ENCODE results near the gene SRCIN1.
A peak's percentile ranks its signal among the peaks of the same experiment; 100 is the strongest.

Gene SRCIN1

DNA sequence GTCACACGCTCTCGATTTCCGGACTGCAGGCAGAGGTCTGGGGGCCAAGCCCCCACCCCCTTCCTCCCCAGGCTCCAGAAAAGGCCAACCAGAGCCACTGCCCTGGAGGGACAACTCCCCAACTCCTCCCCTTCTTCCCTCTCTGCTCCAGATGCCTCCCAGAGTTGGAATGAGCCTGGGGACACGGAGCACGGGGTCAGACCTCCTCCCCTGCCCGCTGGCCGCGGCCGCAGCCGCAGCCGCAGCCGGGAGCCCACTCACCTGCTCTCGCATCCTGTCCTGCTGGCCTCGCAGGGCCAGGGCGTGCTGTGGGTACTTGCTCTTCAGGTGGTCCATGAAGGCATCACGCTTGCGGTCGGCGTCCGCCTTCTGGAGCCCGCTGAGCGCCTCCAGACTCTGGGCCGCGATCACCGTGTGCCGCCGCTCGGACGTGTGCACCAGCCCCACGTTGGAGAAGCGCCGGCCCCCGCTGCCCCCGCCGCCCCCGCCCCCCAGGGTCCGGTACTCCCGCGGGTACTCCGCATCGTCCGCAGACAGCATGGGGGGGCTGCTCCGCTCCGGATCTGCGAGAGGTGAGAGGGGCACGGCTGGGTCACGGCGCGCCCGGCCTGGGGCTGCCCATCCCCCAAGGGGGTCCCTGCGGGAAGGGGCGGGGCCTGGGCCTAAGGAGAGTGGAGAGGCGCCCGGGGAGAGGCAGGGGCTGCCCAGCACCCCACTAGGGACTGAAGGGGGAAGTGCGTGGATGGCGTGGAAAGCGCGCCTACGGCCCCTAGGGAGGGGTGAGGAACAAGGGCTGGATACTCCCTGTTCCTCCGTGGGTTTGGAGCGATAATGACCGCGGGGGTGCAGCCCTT is 27.3 kb downstream of the SRCIN1 start:
- no peak for DNase-seq (ENCODE audit: low spot score)

DNA sequence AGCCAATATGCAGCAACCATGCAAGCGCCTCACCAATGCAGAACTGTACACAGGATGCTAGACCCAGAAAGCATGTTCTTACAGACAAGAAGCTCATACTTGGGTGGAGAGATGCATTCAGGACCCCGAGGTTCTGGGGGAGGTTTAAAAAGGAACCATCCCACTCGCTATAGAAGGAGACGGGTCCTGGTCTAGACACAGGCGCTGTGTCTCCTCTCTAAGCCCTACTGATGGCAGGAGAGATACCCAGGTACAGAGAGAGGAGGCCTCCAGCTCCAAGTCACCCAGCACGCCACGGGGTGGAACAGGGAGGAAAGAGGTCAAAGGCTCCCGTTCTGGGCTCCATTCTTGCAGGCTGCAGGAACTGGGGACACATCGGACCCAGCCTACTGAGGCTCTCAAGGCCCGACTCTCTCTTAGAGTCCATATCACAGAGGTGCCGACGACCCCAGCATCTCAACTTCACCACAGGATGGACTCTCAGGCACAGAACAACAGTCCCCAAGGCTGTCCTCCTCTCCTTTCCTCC is 28.0 kb downstream of the SRCIN1 start:
- DNase-seq (ENCODE audit: low spot score): peak; percentile 35

DNA sequence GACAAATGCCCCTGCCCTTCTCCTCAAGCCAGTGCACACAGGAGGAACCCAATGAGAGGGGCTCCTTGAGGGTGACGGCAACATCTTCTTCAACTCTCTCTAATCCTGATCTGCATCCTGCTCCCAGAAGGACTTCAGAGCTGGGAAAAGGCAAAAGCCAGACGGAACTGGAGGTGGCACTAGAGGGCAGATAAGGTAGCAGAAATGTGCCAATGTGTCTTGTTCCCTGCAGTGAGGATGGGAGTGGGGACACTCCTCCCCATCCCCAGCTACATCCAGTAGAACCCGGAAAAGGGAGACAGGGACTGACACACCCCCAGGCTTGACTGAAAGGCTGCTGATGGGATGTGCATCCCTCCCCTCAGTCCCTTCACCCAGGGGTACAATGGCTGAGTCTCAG is 28.5 kb downstream of the SRCIN1 start:
- DNase-seq (ENCODE audit: low spot score): peak; percentile 82

DNA sequence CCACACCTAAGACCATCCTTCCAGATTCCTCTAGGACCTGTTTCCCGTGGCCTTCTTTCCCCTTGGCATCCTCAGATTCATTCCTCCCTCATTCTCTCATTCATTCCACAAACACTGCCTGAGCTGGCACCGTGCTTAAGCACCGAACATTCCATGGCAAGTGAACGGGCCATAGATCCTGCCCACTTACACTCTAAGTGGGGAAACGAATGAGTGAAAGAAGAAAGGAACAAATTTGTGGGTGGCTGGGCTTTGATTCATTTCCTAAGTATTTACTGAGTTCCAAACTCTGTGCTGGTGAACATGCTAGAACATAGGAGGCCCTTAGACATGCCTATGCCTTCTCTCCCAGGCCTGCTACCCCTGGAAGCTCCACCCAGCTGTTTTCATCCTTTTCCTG is 30.0 kb downstream of the SRCIN1 start:
- DNase-seq (ENCODE audit: low spot score): no peak

DNA sequence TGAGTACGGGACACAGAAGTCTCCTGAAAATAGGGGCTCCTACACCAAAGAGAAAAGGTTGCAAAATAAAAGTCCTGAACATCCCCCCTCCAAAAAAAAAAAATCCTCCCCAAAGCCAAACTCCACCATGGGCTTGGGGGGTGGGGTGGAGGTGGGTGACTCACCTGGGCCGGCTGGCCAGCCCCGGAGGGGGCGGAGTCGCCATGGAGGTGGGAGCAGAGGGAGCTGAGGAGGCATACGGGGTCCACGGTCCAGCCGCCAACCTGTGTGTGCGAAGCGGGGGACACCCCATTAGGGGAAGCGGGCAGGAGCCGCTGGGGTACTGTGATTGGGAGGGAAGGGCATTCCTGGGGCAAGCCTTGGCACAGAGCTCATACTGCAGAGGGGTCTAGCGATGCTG is 31.0 kb downstream of the SRCIN1 start:
- DNase-seq (ENCODE audit: low spot score): no peak

DNA sequence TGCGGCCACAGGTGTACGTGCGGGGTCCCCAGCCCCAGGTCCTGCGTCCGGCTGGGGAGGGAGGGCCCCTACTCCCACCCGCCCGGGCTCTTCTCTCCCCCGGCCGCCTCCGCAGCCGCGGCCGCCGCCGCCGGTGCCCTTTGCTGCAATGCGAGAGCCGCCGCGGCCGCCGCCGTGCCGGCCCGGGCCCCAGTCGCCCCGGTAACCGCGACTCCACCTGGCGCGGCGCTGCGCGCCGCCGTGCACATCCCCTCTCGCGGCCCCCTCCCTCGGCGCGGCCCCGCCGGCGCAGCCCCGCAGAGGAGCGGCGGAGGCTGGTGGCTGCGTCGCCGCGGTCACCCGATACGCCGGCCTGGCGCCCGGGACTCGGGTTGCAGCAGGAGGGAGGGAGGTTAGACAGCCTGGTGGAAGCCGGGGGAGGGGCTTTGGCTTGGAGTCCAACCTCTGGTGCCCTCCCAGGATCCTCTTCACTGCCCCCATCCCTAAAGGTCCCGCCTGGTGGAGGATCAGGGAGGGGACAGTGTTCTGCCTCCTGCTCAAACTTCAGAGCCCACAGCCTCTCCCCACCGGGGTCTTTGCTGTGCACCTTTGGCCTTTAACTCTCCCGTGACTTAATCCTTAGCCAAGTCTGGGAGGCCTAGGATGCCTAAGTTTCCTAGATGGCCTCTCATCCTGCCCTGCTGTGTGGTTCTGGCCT is 32.9 kb downstream of the SRCIN1 start:
- DNase-seq (ENCODE audit: low spot score): no peak

DNA sequence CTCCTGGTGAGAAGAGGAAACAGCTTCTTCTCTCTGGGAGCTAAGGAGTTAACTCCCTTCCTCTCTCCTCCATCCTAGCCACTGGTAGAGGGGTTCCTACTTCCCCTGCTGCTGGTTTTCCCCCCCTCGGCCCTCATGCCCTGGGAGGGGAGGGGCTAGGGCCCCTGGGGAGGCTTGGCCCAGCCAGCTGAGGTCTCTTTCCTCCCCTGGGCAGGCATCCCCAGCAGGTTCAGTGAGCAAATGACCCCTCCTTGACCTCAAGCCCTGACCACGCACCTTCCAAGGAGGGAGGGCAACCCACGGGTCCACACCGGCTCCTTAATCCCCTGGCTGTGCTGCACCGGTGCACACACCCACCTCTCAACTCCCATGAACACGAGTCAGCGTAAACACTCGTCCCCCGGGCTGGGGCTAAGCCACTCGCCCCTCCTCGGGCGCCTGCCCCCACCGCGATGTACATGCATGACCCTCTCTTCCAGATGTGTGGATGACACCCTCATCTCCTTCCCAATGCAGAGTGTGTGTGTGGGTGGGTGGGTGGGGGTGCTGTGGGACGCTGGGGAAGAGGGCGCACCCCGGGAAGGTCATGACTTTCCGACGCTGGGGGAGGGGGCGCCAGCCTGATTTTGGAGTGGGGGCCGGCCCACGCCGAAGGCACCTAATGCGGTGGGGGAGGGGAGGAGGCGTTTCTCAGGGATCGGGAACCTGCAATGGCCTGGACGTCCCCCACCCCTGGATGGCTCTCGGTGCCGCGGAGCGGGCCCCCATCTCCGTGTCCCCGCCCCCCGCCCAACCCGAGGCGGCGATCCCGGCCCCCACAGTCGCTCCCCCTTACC is 33.7 kb downstream of the SRCIN1 start:
- DNase-seq (ENCODE audit: low spot score): no peak

DNA sequence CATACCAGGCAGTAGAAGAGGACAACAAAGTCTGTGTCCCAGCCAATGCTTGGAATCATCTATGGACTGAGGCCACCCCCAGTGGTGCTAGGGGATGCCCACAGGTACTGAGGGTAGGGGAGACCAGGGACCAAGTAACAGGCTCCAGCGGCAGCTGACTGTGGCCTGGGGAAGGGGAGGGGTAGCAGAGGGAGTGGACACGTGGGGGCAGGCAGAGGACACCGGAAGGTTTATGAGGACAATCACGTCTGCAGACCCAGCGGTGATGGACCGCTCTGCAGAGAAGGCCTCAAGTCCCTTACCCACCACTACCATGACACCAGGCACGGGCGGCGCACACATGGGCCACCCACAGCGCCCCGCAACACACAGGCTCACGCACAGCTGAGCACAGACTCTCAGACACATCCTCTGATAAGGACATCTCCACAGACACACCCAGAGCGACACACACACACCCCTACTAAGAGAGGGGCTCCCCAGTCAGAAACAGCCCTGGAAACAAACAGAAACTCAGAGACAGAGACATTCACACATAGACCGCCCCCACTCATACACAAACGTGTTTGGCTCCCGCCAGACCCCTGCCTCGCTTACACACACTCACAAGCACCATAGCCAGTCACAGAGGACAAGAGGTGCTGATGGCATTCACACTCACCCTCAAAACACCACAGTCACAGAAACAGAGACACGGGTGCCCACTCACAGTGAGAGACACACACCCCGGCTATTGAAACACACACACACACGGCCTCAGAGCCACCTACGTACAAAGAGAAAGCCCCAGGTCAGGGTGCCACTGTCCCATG is 35.8 kb downstream of the SRCIN1 start:
- DNase-seq (ENCODE audit: low spot score): no peak

DNA sequence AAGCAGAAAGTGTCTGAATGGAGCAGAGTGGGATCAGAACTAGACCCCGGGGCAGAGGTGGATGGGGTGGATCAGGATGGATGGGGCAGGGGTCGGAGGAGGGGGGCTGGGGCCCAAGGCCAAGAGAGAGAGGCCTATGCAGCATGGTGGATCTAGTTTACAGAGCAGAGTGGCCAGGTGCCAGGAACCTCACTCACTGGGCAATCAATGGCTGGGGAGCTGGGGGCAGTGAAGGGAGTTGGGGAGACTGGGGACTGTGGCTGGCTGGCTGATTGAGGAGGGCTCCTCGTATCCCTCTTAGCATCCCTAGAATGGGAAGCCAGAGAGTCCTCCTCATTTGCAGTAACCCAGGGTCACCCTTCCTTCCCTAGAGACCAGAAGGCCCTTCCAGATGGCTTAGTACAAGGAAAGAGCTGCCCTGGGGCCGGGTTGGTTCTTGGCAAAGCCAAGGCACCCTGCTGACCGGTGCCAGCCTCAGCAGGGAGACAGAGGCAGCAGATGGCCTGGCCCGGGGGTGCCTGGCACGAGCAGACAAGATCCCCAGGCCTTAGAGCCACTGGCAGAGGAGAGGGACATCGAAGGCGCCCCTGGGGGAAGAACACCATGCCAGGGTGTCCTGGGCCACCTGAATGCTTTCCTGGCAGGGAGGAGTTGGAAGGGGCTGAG is 36.8 kb downstream of the SRCIN1 start:
- peak; percentile 75 for DNase-seq (ENCODE audit: low spot score)

DNA sequence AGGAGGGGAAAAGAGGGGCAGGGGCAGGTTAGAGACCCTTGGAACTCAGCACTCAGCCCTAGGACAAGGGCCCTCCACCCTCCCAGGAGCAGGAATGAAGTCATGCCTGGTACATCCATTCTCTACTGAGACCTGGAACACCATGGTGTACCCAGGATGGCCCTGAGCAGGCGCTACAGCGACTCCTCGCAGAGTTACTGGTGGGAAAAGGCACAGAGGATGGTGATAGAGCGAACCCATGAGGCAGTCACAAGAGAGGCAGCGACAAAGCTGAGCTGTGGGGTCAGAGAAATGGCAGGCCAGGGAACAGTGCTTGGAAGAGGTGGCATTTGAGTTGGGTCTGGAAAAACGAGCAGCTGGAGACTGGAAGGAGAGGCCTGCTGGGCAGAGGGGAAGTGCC is 37.5 kb downstream of the SRCIN1 start:
- no peak for DNase-seq (ENCODE audit: low spot score)

DNA sequence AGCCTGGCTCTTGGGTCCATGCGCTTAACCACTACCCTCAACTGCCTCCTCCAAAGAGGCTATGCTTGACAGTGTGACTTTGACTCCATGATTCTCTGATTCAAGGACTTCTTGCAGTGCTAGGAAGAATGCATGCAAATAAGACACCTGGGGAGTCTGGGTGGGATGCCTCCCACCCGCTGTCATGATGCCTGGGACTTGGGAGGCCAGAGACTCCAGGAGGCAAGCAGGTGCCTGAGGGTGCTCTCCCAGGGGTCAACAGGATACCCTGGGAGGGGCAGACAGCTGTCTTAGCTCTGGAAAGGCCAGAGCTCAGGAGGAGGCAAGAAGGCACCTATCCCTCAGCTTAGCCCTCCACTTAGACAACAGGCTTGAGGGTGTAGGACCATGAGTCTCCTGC is 38.4 kb downstream of the SRCIN1 start:
- DNase-seq (ENCODE audit: low spot score): no peak

DNA sequence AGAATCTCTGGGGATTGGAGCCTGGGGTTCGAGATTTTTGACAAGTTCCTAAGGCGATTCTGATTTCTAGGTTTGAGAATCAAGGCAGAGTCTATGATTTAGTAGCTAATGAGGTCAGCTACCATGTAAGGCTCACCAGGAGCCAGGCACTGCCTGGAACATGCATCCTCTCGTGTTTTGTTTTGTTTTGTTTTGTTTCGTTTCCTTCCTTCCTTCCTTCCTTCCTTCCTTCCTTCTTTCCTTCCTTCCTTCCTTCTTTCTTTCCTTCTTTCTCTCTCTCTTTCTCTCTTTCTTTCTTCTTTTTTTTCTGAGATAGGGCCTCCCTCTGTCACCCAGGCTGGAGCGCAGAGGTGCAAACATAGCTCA is 39.1 kb downstream of the SRCIN1 start:
- DNase-seq (ENCODE audit: low spot score): peak; percentile 35

DNA sequence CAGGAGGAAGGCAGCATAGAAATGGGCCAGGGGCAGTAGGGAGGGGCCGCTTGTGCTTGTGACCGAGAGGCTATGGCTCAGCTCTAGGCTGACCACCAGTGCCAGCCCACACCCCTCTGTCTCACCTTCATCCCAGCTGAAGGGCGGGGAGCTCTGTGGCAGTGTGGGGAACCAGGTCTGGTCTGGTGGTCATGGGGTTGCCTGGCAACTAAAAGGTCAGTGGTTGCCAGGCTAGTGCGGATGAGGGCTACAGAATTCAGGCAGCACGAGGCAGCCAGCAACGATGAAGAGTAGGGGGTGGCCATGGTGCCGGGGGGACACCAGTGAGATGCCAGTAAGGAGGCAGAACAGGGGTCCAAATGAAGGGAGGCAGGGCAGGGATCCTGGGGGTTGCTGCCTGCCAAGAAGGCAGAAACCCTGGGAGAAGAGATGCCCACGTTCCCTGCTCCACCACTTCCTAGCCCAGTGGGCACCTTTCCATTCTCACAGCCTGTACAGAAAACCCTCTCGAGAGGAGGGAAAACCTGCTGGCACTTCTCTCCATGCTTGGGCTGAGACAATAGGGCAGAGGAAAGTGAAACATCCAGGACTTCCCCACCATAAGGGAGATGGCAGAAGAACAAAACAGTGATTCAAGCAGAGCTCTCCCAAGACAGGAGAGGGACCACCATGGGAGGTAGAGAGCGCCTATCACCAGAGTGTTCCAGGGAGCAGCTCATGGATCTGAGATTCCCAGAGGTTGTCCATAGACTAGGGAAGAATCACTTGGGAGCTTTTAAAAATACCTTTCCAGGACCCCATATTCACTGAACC is 39.7 kb downstream of the SRCIN1 start:
- DNase-seq (ENCODE audit: low spot score): peak; percentile 88

DNA sequence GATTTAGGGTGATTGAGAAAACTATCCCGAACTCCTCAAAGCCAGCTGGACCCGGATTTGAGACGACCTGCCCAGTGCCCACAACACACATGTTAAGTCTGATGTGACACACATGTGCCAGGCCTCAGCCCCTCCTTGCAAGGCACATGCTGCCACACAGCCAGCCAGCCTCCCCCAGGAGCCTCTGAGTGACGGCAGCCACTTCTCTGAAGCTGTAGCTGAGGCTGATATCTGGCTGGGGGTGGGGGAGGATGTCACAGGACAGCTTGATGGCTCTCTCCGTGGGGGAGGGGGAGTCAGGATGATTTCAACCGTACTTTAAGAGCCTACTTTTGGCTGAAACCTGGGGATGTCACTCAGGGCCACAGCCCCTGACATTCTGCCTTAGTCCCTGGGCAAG is 40.9 kb downstream of the SRCIN1 start:
- DNase-seq (ENCODE audit: low spot score): no peak

DNA sequence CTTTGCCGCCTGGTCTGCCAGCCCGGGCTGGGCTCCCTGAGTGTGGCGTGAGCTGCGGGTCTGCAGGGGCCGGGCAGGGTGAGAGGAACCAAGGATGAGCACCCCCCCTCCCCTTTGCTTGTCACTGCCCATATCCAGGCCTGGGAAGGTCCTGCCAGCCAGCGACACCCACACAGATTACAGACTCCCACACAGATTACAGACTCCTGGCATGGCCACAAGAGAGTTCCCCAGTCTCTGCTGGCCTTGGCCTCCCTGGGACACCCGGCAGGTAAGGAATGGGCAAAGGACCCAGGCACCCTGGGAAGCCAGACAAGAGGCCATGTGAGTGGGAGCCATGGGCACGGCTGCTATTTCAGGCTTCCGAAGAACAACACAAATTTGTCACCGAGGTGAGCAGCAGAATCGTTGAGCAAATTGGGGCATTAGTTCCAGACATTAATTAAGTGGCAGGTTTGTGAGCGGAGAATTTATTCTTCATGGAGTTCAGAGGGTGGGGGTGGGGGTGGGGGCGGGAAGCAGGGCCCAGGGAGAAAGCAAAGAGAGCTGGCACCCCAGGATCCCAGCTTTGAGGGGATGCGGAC is 41.4 kb downstream of the SRCIN1 start:
- no peak for DNase-seq (ENCODE audit: low spot score)

DNA sequence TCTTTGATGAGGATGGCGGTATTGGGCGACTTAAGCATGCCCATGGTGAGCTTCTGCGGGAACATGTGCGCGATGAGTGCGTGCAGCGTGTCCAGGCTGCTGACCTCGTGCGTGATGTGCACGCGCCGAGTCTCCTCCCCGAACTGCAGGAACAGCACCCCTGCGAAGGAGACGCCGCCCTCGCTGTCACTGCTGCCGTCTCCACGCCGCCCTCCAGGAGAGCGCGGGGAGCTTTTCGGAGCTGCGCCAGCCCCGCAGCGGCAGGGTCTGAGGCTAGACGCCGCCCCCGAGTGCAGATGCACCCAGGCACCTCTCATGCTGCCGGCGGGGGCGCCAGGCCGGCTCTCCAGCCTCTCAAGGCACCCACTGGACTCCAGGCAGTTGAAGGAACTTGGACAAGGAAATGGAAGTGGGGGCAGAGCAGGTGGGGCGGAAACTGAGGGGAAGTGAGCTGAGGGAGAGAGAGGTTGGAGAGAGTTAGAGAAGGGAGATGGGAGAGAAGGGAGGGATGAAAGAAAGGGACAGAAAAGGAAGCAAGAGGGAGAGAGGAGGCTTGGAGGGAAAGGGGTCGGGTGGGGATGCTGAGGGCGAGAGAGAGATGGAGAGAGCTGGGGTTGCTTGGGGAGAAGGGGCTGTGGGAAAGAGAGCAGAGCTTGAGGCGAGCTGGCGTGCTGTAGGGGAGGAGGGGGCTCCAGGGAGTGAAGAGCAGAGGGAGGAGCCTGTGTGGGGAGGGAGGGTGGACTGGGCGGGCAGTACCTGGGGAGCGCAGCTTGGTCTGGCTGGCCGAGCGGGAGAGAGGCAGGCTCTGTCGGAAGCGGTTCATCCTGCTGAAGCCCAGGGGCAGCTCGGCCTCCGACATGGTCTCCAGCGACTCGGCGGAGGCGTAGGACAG is 42.1 kb downstream of the SRCIN1 start:
- peak; percentile 87 for DNase-seq (ENCODE audit: low spot score)

DNA sequence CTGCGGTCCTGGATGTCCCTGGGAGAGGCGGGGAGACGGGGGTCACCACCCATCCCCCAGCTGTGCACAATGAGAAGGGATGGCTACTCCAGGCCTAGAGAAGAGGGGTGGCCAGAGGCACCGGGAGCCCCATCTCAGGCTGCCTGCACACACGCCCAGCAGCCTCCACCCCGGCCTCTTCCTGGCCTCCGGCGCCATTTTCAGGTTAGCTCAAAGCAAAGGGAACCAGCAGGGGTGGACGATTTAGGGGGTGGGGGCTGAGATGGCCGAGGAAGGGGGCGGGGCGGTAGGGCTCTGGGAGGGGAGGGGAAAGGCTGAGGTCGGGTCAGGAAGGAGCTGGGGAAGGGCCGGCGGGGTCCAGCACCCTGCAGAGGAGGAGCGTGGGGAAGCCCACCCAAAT is 42.8 kb downstream of the SRCIN1 start:
- DNase-seq (ENCODE audit: low spot score): no peak

DNA sequence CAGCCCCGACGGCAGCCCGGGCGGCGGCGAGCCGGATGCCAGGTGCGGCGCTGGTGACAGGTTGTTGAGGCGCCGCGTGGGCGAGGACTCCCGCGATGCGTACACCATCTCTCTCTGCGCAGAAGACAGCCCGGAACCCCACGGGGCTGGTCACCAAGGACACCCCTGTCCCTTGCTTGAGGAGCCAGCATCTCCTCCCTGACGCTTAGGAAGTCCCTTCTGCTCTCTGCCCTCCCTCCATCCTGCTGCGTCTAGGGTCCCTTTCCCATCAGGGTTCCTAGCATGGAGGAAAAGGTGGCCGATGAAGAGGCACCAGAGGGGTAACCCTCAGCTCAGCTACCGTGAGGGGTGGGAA is 43.6 kb downstream of the SRCIN1 start:
- no peak for DNase-seq (ENCODE audit: low spot score)

Data from cerebellar cortex (tissue), 1 donor.